Panc1 (cell line): Measurements from ENCODE around the gene AWAT2.

Experiments used
- CTCF ChIP-seq: fragments of 450-650 bp; IDR thresholded peaks from 2 replicates; pipeline ENCODE4 v1.5.1; 2017; ENCODE audit warnings: mild to moderate bottlenecking
- REST ChIP-seq, 2 experiments: IDR thresholded peaks; 2 replicates each; pipeline ENCODE4 v1.6.1; 2011 to 2012; ENCODE audit warnings: low read depth in 2 of 2, control low read depth in 1 of 2, low read length in 1 of 2, mild to moderate bottlenecking in 1 of 2, moderate library complexity in 1 of 2; ENCODE audit not compliant: insufficient read depth in 1 of 2

GRCh38 chrX:70038515-70038914, 11.2 kb downstream of the AWAT2 start:
- TF ChIP-seq CTCF (no peak), REST (IDR thresholded peaks at IDR 0.05; ENCODE audit: insufficient read depth in 1 of 2, low read depth in 2 of 2, low read length in 1 of 2) (no peak)
